SU-DHL-6 (cell line): ENCODE data around the gene SOX18.

Experiments used
- H2AFZ ChIP-seq: fragments of 200-600 bp; sonication (generic); 2 replicates; pipeline ENCODE4 v1.6.1; 2014; ENCODE audit warnings: low read depth, mild to moderate bottlenecking, moderate library complexity, mixed read lengths, antibody characterized with exemption, low read length; ENCODE audit not compliant: severe bottlenecking
- H3F3A ChIP-seq: fragments of 200-600 bp; shearing (Covaris generic); 2 replicates; pipeline ENCODE4 v1.6.0; 2016; ENCODE audit warnings: antibody characterized with exemption, mild to moderate bottlenecking; ENCODE audit not compliant: insufficient read depth
- H3K27ac ChIP-seq: fragments of 200-600 bp; sonication (generic); 2 replicates; pipeline ENCODE4 v1.5.1; 2016; ENCODE audit warnings: low read depth, mild to moderate bottlenecking, low read length, moderate library complexity, mixed read lengths
- H3K27me3 ChIP-seq: fragments of 200-600 bp; sonication (generic), shearing (Covaris generic); 2 replicates; pipeline ENCODE4 v1.6.0; 2014; ENCODE audit warnings: mild to moderate bottlenecking, low read length
- H3K36me3 ChIP-seq: fragments of 200-600 bp; sonication (generic); 2 replicates; pipeline ENCODE4 v1.6.1; 2014; ENCODE audit warnings: mild to moderate bottlenecking, low read length, mixed read lengths
- H3K4me2 ChIP-seq: fragments of 300-600, 200-600 bp; shearing (Covaris generic), sonication (generic); 2 replicates; pipeline ENCODE4 v1.6.0; 2014; ENCODE audit warnings: low read length, low read depth, mild to moderate bottlenecking; ENCODE audit not compliant: poor library complexity, severe bottlenecking
- H3K4me3 ChIP-seq: fragments of 200-600 bp; sonication (generic); 2 replicates; pipeline ENCODE4 v1.5.1; 2014; ENCODE audit warnings: antibody characterized with exemption, low read length, mild to moderate bottlenecking, mixed read lengths; ENCODE audit not compliant: insufficient read depth, poor library complexity, severe bottlenecking
- H3K79me2 ChIP-seq: fragments of 200-600 bp; sonication (generic); 2 replicates; pipeline ENCODE4 v1.6.1; 2014; ENCODE audit warnings: mild to moderate bottlenecking, low read length, moderate library complexity; ENCODE audit not compliant: insufficient read depth
- H3K9ac ChIP-seq: fragments of 200-600 bp; sonication (generic); 2 replicates; pipeline ENCODE4 v1.7.0; 2014; ENCODE audit warnings: mild to moderate bottlenecking, low read length
- H3K9me2 ChIP-seq: fragments of 200-600 bp; sonication (generic); replicated peaks from 2 replicates; pipeline ENCODE4 v1.6.1; 2014; ENCODE audit warnings: low read length; ENCODE audit not compliant: insufficient read depth
- H3K9me3 ChIP-seq: fragments of 200-600 bp; sonication (generic); 2 replicates; pipeline ENCODE4 v1.6.1; 2014; ENCODE audit warnings: low read length, mixed read lengths; ENCODE audit not compliant: insufficient read depth
- H4K20me1 ChIP-seq: fragments of 200-600 bp; sonication (generic); 2 replicates; pipeline ENCODE4 v1.6.1; 2014; ENCODE audit warnings: low read depth, mild to moderate bottlenecking, antibody characterized with exemption, low read length, moderate library complexity, mixed read lengths
- EZH2phosphoT487 ChIP-seq: fragments of 200-600 bp; sonication (generic), shearing (Covaris generic); conservative IDR thresholded peaks from 2 replicates; pipeline ENCODE4 v1.6.1; 2018; ENCODE audit warnings: mild to moderate bottlenecking, antibody characterized with exemption, low read length, moderate library complexity, mixed read lengths
- TF ChIP-seq, protein P1 (sequence below): fragments of 200-600 bp; sonication (generic); IDR thresholded peaks from one replicate; pipeline ENCODE4 v1.5.1; 2017; ENCODE audit warnings: antibody characterized with exemption, mild to moderate bottlenecking, low read length, moderate library complexity; ENCODE audit not compliant: insufficient read depth, poor library complexity, severe bottlenecking

The SOX18 gene

DNA sequence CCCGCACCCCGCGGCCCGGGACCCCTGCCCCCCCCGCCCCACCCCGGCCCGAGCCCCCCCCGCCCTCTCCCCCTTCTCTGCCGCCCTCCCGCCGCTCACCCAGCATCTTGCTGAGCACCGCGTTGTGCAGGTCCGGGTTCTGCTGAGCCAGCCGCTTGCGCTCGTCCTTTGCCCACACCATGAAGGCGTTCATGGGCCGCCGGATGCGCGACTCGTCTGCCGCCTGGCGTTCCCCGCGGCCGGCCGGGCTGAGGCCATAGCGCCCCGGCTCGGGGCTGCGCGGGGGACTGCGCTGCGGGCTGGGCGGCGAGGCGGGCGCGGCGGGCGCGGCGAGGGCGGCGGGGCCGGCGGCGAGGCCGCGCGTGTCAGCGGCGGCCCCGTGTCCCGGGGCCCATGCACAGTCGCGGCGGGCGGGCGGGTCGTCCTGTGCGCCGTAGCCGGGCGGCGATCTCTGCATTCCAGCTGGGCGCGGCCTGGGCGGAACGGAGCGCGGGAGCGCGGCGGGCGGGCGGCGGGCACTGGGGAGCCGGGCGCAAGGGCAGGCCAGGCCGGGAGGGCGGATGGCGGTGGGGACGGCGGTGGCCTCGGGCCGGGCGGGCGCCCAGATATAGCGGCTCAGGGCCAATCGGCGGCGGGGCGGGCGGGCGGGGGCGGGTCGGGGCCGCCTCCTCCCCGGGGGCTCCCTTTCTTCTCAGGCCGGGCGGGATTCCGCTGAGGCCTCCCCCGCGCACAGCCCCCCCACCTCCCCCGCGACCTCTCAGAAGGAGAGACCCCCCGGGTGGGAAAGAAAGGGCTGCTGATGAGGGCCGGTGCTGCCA, at the start of gene SOX18:
SOX18 (minus strand) TSS at position 580 of the 818 bp plus-strand sequence; CDS start at position 457, 123 bp downstream.
- no peak within 1 kb of the TSS for H3K4me3 ChIP-seq
- TF ChIP-seq, protein P1, sequence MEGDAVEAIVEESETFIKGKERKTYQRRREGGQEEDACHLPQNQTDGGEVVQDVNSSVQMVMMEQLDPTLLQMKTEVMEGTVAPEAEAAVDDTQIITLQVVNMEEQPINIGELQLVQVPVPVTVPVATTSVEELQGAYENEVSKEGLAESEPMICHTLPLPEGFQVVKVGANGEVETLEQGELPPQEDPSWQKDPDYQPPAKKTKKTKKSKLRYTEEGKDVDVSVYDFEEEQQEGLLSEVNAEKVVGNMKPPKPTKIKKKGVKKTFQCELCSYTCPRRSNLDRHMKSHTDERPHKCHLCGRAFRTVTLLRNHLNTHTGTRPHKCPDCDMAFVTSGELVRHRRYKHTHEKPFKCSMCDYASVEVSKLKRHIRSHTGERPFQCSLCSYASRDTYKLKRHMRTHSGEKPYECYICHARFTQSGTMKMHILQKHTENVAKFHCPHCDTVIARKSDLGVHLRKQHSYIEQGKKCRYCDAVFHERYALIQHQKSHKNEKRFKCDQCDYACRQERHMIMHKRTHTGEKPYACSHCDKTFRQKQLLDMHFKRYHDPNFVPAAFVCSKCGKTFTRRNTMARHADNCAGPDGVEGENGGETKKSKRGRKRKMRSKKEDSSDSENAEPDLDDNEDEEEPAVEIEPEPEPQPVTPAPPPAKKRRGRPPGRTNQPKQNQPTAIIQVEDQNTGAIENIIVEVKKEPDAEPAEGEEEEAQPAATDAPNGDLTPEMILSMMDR: no peak
- TF ChIP-seq EZH2phosphoT487: no peak
- H3K9me2 ChIP-seq: no peaks in the 10 kb centered on the region
- no peaks in the 10 kb centered on the region for H3K27me3 ChIP-seq
- H3K27ac ChIP-seq: no peak within 1 kb of the TSS
- no peaks in the 10 kb centered on the region for H3K9me3 ChIP-seq
- H3K9ac ChIP-seq: no peak within 1 kb of the TSS
- H2AFZ ChIP-seq: no peak within 1 kb of the TSS
- no peak within 1 kb of the TSS for H3K4me2 ChIP-seq
- no peaks in the 10 kb centered on the region for H3K79me2 ChIP-seq
- no peaks in the 10 kb centered on the region for H3K36me3 ChIP-seq
- H3F3A ChIP-seq: peaks cover 3% of the 10 kb centered on the region; the same call in 1 of the 2 replicates
- H4K20me1 ChIP-seq: no peaks in the 10 kb centered on the region

DNA sequence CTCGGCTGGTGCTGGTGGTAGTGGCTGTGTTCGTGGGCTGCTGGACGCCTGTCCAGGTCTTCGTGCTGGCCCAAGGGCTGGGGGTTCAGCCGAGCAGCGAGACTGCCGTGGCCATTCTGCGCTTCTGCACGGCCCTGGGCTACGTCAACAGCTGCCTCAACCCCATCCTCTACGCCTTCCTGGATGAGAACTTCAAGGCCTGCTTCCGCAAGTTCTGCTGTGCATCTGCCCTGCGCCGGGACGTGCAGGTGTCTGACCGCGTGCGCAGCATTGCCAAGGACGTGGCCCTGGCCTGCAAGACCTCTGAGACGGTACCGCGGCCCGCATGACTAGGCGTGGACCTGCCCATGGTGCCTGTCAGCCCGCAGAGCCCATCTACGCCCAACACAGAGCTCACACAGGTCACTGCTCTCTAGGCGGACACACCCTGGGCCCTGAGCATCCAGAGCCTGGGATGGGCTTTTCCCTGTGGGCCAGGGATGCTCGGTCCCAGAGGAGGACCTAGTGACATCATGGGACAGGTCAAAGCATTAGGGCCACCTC, 49.1 kb upstream of the SOX18 start:
- TF ChIP-seq EZH2phosphoT487: no peak
- TF ChIP-seq, protein P1: no peak
- H3K27me3 ChIP-seq: no peaks in the 10 kb centered on the region

DNA sequence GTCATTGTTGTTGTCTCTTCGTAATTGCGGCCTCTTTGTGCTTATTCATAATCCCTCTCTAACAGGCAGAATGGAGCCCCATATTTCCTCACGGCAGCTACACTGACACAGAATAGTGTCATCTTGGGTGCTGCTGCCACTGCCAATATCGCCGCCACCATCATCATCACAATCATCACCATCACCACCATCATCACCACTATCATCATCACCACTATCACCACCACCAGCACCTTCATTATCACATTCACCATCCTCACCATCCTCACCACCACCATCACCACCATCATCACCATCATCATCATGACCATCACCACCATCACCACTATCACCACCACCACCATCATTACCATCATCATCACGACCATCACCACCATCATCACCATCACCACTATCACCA, 47.1 kb upstream of the SOX18 start:
- H3K36me3 ChIP-seq: no peaks in the 10 kb centered on the region
- H3K4me2 ChIP-seq: no peak overlapping the region
- no peaks in the 10 kb centered on the region for H3K79me2 ChIP-seq
- TF ChIP-seq, protein P1: no peak
- no peak for TF ChIP-seq EZH2phosphoT487
- no peaks in the 10 kb centered on the region for H3K27me3 ChIP-seq
- no peak overlapping the region for H3K27ac ChIP-seq
- no peak overlapping the region for H2AFZ ChIP-seq
- no peak overlapping the region for H3K9ac ChIP-seq
- no peaks in the 10 kb centered on the region for H3F3A ChIP-seq
- no peaks in the 10 kb centered on the region for H4K20me1 ChIP-seq
- H3K4me3 ChIP-seq: no peak overlapping the region
- H3K9me2 ChIP-seq: no peaks in the 10 kb centered on the region
- H3K9me3 ChIP-seq: no peaks in the 10 kb centered on the region

More for the DNA sequence above, 49.1 kb upstream of the SOX18 start:
- no peaks in the 10 kb centered on the region for H3K9me3 ChIP-seq
- H3K79me2 ChIP-seq: no peaks in the 10 kb centered on the region
- H3K36me3 ChIP-seq: no peaks in the 10 kb centered on the region
- no peak overlapping the region for H3K9ac ChIP-seq
- no peak overlapping the region for H2AFZ ChIP-seq
- no peaks in the 10 kb centered on the region for H3F3A ChIP-seq
- no peak overlapping the region for H3K4me2 ChIP-seq
- no peak overlapping the region for H3K4me3 ChIP-seq
- no peaks in the 10 kb centered on the region for H3K9me2 ChIP-seq
- H3K27ac ChIP-seq: no peak overlapping the region
- H4K20me1 ChIP-seq: no peaks in the 10 kb centered on the region
